Measurements from ENCODE around the gene BEAN1.
A peak's percentile ranks its signal among the peaks of the same experiment; 100 is the strongest.
"Not testable (repeated sequence)": the region's sequence is repeated elsewhere in the genome, so short reads cannot be mapped to it uniquely, and the experiment has no call there.

BEAN1 gene

DNA sequence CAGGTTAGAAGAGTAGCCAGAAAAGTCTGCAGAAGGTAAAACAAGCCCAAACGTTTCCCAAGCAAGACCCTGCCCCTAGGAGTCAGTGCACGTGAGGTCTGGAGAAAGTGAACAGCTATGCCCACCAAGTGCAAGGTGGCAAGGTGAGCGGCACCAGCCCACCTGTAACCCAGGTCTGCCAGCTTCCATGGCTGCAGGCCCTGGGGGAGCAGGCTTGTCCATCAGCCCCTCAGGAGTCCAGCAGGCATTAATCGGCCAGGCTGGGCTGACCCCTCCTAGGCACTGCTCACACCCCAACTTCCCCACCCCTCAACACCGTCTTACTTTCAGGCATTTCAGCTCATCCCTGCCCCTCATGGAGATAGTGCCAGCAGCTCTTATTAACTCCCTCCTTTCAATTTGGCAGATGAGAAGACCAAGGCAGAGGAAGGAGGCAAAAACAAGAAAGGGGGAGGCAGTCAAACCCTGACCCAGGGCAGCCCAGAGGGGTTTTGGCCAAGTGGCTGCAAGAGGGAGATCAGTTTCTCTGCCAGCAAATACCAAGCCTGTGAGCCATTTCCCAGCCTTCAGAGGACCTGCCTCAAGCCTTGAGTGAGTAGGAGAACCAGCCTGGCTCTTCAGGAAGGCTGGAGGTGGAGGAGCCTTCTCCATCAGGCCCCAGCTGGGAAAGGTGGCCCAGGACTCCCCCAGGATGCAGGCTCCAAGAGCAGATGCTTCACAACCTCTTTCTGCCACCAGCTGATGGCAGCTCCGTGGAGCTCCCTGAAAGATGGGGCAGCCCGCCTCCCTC, 14.7 kb downstream of the BEAN1 start:
- DNase-seq = no peak

DNA sequence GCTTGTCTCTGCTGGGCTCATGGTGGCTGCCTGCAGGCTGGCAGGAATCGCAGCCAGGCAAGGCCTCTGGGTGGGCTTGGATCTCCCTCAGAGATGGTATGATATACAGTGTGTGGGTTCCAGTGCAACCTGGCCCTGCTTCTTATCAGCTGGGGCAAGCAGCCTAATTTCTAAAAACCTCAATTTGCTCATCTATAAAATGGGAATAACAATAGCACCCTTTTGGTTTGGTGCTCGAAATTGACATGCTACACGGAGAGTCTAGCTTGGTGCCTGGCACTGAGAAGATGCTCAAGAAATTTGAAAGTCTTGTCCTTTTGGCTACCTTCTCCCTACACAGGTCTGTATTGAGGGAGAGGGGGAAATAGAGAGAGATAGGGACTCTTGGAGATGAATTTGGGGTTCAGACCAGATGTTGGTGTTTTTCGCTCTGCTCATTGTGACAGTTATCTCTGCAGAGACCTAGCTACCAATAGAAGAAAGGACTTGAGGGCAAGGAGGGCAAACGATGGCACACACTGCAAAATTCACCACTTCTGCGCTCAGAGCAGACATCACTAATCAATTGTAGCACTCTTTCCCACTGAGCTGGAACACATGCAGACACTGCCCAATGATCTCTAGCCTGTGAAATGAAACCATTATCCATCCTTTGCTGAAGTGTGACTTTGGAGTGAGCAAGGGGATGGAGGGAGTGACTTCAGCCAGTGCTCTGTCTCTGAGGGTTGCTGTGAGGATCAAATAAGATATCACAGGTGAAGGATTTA, 15.6 kb downstream of the BEAN1 start:
- no peak for DNase-seq

DNA sequence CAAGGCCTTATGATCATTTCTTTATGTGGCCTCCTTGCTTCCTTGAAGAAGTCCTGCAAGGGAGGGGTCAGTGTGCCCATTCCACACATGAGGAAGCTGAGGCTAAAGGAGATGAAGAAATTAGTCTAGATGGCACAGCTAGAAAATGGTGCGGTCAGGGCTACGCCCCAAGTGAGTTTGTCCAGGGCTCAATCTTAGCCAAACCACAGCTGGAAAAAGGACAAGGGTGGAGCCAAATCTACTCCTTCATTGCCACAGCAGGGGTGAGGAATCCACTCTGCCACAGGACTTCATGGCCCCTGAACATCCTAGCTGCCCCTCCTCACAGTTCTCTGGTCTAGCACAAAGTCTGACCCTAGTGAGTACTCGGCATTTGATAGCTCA, 16.2 kb downstream of the BEAN1 start:
- no peak for DNase-seq

DNA sequence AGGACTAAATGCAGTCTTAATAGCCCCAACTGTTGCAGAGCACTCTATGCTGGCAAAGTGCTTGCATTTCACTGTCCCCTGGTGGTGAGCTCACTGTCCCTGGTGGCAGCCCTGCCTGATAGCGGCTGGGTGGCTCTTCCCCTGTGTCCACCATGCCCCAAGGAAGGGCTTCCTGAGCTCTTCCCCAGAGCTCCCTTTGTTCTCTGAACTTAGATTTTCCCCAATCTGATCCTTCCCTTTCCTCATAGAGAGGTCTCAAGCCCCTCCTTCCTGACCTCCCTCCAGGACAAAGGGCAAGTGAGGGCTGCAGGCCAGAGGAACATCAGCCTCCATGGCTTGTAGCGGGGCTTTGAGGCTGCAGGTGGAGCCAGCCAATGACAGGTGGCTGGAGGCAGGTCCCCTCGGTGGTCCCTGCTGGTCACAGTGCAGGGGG, 17.0 kb downstream of the BEAN1 start:
- DNase-seq = peak in 3 of 4 experiments; percentile 13 to 51 (median 30)

DNA sequence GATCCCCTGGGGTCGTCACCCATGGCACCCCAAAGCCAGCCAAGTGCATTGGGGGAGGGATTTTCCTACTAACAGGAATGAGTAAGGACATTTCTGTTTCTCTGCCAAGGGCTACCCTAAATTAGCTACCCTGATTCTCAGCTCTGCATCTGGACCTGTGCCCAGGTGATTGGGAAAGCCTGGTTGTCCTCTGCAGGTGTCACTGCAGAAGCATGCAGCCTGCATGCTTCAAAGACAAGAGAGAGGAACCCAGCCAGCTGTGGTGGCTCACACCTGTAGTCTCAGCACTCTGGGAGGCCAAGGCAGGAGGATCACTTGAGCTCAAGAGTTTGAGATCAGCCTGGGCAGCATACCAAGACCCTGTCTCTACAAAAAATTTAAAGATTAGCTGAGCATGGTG, 19.6 kb downstream of the BEAN1 start:
- DNase-seq = no peak

DNA sequence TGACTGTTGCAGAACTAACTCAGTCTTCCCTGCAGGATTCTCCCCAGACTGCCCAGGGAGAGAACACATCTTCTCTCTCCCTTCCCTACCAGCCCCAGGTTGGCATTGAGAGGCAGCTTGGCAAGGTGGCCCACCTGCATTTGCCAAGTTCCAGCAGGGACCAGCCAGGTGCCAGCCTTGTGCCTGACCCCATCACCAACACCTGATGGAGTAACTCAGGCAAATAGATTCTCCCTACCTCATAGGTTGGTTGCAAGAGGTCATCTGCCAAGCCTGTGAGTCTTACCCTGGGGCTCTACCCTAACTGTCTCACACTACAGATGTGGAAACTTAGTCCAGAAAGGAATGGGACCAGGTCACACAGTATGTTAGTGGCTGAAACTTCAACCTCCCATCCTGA, 20.4 kb downstream of the BEAN1 start:
- DNase-seq = no peak

DNA sequence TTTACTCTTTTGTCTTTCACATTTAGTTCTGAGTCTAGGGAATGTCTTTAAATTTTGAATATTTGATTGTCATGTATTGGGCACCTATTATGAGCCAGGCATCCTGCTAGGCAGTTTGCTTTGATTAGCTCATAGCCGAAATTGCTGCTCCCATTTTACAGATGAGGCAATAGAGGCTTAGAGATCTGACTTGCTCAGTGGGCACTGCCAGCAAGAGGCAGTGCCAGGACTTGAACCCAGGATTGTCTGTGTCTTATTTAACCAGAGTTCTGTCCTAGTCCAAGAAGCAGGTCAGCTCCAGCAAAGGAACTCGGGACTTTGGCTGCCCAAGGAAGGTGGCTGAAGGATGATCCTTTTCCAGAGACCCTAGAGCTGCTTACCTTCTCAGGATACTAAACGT, 24.5 kb downstream of the BEAN1 start:
- no peak for DNase-seq

DNA sequence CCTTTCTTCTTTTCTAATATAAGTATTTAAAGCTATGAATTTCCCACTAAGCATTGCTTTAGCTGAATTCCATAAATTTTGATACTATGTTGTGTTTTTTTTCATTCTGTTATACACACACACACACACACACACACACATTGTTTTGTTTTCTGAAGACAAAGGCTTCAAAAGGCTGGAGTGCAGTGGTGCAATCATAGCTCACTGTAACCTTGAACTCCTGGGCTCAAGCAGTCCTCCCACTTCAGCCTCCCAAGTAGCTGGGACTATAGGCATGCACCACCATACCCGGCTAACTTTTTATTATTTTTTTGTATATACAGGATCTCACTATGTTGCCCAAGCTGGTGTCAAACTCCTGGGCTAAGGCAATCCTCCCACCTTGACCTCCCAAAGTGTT, 26.1 kb downstream of the BEAN1 start:
- not testable (repeated sequence) for DNase-seq

DNA sequence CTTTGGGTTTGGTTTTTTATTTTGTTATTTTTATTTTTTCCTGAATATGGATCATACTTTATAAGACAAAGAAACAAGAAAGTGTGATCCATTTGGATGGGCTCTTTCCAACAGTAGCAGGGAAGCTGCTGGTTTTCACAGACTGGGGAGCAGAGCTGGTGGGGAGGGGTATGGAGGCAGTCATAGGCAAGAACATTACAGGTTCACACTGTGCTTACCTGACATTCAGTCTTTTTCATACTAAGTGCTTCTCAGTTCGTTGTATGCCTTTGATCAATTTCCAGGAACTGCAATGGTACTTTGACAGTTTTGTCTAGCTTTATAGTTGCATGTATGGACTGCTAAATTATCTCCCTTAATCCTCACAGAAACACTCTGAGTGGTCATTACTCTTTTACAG, 27.7 kb downstream of the BEAN1 start:
- DNase-seq = no peak

DNA sequence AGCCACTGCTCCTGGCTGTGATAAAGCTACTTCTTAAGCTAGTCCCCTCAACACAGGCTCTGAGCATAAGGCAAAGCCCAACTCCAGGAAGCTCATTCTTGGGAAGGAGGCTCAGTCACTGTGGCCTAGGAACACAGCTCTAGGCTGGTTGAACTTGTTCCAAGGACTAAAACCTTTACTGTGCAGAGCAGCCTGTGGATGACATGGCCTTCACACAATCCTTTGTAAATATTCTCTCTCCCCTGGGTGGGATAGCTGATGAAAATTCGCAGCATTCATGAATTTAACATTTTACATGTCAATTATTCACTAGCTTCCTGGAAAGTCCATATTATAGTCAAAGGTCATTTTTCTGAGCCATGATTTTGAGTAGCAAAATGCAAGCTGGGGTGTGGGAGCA, 28.9 kb downstream of the BEAN1 start:
- DNase-seq = no peak

DNA sequence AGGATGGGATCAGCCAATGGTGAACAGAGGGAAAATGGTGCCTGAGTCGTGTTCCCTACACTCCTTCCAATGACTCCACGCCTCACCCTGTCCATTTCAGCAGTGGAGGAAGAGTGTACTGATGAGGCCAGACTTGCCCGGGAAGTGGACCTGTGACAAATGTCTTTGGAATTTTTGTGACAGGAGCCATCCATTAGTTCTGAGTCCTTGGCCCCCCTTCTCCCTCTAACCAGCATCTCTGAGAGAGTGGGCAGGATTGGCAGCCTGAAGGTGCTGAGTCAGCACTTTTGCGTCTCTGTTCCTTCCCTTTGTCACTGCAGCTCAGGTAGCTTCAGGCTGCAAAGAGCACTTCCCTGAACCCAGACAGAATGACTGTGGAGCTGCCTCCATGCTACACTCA, 30.8 kb downstream of the BEAN1 start:
- no peak for DNase-seq

DNA sequence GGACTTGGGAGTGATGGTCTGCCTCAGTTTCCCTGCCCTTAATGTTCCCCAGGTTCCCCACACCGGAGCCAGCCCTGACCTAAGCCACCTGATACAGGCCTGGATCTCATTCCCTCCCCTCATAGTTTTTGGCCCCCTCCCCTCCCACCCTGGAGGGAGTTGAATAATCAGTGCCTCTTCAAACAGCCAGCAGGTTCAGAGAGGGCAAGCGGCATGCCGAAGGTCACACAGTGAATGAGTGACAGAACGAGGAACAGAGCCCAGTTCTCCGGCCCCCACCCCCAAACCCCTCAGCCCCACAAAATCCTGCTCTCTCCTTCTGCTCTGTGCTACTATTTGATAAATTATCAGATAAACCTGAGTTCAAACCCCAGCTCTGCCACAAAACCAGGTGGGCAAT, 31.2 kb downstream of the BEAN1 start:
- DNase-seq = no peak

DNA sequence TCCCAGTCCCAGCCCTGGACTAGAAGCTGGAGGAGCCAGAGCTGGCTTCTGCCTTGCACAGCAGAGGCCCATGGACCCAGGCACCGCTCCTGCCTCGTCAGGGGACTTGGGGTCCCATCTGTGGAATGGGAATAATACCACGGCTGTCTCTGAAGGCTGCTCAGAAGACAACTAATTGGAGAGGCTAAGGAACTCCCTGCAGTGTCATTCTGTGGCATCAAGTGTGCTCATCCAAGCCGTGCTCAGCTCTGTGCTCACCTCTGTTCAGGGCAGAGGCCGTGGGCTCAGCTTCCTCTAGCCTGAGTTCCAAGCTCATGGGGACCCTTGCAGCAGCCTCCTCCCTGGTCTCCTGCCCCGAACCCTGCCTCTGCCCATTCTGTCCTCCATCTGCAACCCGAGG, 31.8 kb downstream of the BEAN1 start:
- no peak for DNase-seq

DNA sequence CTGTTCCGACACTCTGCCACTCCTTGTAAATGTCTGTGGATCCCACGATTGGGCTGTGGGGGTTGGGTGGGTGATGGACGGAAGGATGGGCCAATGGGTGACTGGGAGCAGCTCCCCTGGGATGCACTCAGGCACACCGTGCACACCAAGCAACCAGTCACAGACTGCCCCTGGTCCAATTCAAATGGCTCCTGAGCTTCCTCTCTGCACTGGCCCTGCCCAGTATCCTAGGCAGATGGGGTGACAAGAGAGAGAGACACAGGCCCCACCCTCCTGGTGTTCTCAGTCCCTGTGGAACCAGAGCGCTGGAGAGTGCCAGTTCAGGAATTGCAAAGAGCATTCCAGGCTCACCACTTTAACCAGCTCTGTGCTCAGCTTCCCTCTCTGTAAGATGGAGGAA, 32.8 kb downstream of the BEAN1 start:
- no peak for DNase-seq

DNA sequence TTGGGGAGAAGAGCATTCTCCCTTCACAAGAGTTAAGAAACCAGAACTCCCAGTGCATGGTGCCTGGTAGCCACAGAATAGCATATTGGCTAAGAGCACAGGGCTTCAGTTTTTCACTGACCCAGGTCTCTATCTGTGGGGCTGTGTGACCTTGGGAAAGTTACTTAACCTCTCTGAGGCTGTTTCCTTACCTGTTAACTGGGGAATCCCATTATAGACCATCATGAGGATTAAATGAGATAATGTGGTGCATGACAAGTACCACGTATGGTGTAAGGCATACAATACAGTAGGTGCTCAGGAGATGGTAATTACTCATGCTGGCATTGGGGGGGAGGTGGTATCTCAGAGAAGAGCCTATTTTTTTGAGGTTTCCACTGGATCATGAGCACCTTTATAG, 33.6 kb downstream of the BEAN1 start:
- DNase-seq = no peak

DNA sequence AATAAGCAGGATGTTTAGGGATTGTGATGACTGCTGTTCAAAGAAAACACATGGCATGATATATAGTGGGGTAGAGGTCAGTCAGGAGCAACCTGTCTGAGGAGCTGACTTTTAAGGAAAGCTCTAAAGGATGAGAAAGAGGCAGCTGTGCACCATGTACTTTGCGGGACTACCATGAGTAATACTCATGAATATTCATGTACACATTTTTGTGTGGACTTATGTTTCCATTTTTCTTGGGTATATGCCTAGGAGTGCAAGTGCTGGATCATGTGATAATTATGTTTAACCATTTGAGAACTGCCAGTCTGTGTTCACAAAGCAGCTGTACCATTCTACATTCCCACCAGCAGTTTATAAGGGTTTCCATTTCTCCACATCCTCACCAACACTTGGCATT, 35.8 kb downstream of the BEAN1 start:
- no peak for DNase-seq

DNA sequence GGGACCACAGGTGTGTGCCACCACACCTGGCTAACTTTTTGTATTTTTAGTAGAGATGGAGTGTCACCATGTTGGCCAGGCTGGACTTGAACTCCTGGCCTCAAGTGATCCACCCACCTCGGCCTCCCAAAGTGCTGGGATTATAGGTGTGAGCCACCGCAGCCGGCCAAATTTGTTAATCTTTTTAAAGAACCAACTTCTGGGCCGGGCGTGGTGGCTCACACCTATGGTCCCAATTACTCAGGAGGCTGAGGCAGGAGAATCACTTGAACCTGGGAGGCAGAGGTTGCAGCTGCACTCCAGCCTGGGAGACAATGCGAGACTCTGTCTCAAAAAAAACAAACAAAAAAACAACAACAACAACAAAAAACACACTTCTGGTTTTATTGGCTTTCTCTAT, 38.9 kb downstream of the BEAN1 start:
- DNase-seq = not testable (repeated sequence)

DNA sequence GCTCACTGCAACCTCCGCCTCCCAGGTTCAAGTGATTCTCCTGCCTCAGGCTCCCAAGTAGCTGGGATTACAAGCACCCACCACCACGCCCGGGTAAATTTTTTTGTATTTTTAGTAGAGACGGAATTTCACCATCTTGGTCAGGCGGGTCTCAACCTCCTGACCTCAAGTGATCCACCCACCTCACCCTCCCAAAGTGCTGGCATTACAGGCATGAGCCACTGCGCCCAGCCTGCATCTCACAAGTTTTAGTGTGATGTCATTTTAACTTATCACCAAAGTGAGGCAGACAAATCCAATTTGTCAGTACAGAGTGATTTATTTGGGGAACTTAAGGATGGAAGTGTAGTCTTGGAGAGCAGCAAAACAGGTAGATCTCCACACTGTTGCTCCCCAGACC, 39.5 kb downstream of the BEAN1 start:
- DNase-seq = not testable (repeated sequence)

DNA sequence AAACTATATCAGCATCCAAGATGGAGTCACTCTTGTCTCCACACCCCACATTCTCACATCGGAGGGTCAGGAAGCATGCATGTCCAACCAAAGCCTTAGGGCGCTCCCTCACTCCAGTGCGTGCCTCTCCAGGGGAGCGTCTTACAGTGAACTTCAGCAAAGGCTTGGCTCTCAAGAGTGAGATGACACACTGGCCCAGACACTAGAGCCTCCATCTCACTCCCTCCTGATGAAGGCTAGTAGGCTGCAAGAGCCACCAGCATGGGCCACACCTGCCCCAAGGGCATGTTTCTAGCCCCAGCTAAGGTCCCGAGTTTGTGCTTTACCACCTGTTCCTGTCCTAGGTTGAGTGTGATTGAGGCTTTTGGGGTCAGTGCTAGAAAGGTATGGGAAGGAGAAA, 40.5 kb downstream of the BEAN1 start:
- no peak for DNase-seq

DNA sequence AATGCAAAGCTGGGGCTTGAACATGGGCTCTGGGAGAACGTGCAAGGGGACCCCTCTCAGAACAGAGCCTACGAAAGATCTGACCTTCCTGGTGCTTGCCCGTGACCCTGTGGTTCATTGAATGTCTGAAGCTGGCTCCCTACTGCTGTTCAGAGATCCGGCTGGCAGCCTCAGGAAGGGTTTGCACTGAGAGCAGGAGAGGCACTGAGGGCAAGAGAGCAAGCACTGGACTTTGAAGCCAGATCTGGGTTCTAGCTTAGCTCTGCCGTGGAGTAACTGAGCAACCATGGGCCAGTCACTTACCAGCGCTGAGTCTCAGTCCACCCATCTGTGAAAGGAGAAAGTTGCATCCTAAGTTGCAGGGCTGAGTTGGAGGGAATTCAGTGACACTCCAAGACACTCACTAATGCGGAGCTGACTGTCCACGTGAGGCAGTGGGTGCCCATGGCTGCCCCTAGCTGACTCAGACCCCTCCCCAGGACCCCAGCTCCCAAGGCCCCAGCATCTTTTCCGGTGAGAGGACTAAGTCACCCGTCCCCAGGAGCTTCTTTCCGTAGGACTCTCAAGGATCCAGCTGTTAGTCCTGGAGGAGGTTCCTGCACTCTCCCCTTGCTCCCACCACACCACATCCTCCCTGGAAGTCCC, 41.3 kb downstream of the BEAN1 start:
- no peak for DNase-seq

DNA sequence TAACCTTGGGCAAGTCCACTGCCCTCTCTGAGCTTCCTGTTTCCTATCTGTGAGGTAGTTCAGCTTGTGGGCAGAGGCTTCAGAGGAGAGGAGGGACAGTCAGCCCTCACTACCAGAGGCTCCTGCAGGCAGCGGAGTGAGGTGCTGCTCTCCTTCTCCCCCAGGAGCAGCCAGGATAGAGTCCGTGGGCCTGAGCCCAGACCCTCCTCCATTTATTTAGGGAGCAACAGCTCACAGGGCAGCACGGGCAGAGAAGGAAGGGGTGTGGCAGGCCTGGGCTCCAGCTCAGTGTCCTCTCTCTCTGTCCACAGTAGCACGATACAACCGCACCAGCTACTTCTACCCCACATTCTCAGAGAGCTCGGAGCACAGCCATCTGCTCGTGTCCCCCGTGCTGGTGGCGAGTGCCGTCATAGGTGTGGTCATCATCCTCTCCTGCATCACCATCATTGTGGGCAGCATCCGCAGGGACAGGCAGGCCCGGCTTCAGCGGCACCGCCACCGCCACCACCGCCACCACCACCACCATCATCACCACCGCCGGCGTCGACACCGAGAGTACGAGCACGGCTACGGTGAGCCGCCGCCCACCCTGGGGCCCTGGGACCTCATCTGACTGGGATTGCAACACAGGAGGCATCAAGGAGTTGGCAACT, 42.3 kb downstream of the BEAN1 start:
- no peak for DNase-seq

DNA sequence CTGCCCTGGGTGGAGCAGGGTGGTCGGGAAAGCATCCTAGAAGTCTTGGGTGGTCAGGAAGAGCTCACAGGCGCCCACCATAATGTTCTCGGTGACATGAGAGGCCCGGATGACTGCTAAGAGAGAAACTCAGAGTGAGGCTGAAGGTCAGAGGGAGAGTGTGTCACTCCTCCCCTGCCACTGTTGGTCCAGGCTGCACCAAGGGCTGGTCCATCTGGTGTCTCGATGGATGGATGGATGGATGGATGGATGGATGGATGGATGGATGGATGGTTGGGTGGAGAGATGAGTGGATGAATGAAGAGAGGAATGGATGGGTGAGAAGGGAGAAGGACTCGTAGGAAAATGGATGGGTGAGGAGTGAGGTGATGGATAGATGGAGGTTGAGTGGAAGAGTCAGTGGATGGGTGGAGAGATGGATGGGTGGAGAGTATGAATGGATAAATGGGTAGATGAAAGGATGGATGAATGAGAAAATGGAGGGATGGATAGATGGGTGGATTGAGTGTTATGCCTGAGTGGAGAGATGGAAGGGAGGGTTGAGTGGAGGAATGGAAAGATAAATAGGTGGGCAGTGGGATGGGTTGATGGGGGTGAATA, 43.0 kb downstream of the BEAN1 start:
- DNase-seq = no peak

DNA sequence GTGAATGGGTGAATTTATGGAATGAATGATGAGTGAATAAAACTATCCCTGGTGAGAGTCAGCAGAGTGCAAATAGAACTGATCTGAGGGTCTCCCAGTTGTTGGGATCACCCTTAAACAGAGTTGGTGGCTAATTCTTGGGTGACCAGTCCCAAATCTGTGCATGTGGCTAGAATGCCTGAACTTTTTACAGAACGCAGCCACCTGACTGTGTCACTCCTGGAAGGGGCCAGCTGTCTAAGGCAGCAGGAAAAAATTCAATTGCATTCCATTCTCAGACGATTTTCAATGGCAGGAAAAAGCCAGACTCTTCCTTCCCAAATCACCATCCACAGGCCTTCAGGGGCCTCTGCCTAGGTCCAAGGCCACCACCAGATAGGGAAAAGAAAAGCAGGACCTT, 43.5 kb downstream of the BEAN1 start:
- no peak for DNase-seq
